HepG2 (cell line): ENCODE results near the gene OGFOD3. TPM values are rescaled to one million over a fixed set of nuclear protein-coding genes. Genes with fewer than 3 reads are reported as not detected.

ENCODE experiments used
- CEBPB ChIP-seq: IDR thresholded peaks from 2 replicates; pipeline ENCODE4 v1.6.1; 2011; ENCODE audit warnings: low read depth, low read length, improper control_type of control experiment, borderline replicate concordance
- DNMT1 ChIP-seq: sonication (generic); formaldehyde crosslinking; IDR thresholded peaks from 2 replicates; pipeline ENCODE4 v1.5.1; 2020; ENCODE audit warnings: mild to moderate bottlenecking, missing genetic modification reagents
- GFI1 ChIP-seq: sonication (generic); formaldehyde crosslinking; IDR thresholded peaks from 2 replicates; pipeline ENCODE4 v1.5.0; 2020; ENCODE audit warnings: missing genetic modification reagents, mild to moderate bottlenecking, borderline replicate concordance
- HOXA7 ChIP-seq: sonication (generic); formaldehyde crosslinking; IDR thresholded peaks from 2 replicates; pipeline ENCODE4 v1.8.1; 2022; ENCODE audit warnings: mild to moderate bottlenecking, missing genetic modification reagents, moderate library complexity
- RARG ChIP-seq: sonication (generic); formaldehyde crosslinking; IDR thresholded peaks from 2 replicates; pipeline ENCODE4 v1.4.0; 2020; ENCODE audit warnings: low read depth, mild to moderate bottlenecking, missing genetic modification reagents
- SRSF9 ChIP-seq: fragments of 200-400 bp; formaldehyde crosslinking; IDR thresholded peaks from 2 replicates; pipeline ENCODE4 v1.6.1; 2018; ENCODE audit warnings: borderline replicate concordance, mild to moderate bottlenecking, low read depth, low read length; ENCODE audit not compliant: insufficient read depth, poor library complexity, severe bottlenecking
- TP53 ChIP-seq: sonication (generic); formaldehyde crosslinking; conservative IDR thresholded peaks from 2 replicates; pipeline ENCODE4 v1.4.0; 2020; ENCODE audit warnings: missing genetic modification reagents
- ZFP37 ChIP-seq: sonication (generic); formaldehyde crosslinking; IDR thresholded peaks from 2 replicates; pipeline ENCODE4 v1.4.0; 2020; ENCODE audit warnings: missing genetic modification reagents, borderline replicate concordance
- ZNF280B ChIP-seq: sonication (generic); formaldehyde crosslinking; IDR thresholded peaks from 2 replicates; pipeline ENCODE4 v1.5.0; 2020; ENCODE audit warnings: missing genetic modification reagents, mild to moderate bottlenecking, borderline replicate concordance
- ZNF3 ChIP-seq: IDR thresholded peaks from 2 replicates; pipeline ENCODE4 v1.7.0; 2017; ENCODE audit warnings: inconsistent platforms
- ZNF333 ChIP-seq: sonication (generic); formaldehyde crosslinking; IDR thresholded peaks from 2 replicates; pipeline ENCODE4 v1.4.0; 2020; ENCODE audit warnings: mild to moderate bottlenecking, missing genetic modification reagents, borderline replicate concordance
- ZNF839 ChIP-seq: sonication (generic); formaldehyde crosslinking; IDR thresholded peaks from 2 replicates; pipeline ENCODE4 v1.4.0; 2020; ENCODE audit warnings: missing genetic modification reagents, mild to moderate bottlenecking, borderline replicate concordance
- ZNF878 ChIP-seq: sonication (generic); formaldehyde crosslinking; IDR thresholded peaks from 2 replicates; pipeline ENCODE4 v1.8.1; 2023; ENCODE audit warnings: mild to moderate bottlenecking, missing genetic modification reagents, moderate library complexity
- ZSCAN22 ChIP-seq: sonication (generic); formaldehyde crosslinking; IDR thresholded peaks from 2 replicates; pipeline ENCODE4 v1.4.0; 2020; ENCODE audit warnings: mild to moderate bottlenecking, missing genetic modification reagents
- polyA plus RNA-seq, 8 experiments: library from polyadenylated mRNA; depleted of rRNA in 3 of 8; stranded (reverse) in 7 of 8; unstranded in 1 of 8; fragments of >200 nt; fragmentation: Illumina TruSeq in 4 of 8; extraction: Trizol in 4 of 8; gene quantifications; 2 replicates each; pipeline versions ENCODE4 v1.2.1 to v1.2.3, GENCODE V29; 2011 to 2016; ENCODE audit warnings: low read depth in 4 of 8, missing spikeins in 1 of 8, mixed read lengths in 1 of 8; ENCODE audit not compliant: insufficient read depth in 1 of 8
- total RNA-seq, 5 experiments: library from RNA; depleted of rRNA; stranded (reverse); fragments of >200 nt; fragmentation: Illumina TruSeq; extraction: Trizol; gene quantifications; 2 replicates each; pipeline ENCODE4 v1.2.3, GENCODE V29; 2016; ENCODE audit warnings: low read depth in 1 of 5
- TF ChIP-seq, protein P1 (sequence below): sonication (generic); formaldehyde crosslinking; IDR thresholded peaks from 2 replicates; pipeline ENCODE4 v1.8.1; 2023; ENCODE audit warnings: missing genetic modification reagents, mild to moderate bottlenecking, borderline replicate concordance
- TF ChIP-seq, protein P2 (sequence below): IDR thresholded peaks from 2 replicates; pipeline ENCODE4 v1.6.1; 2016; ENCODE audit warnings: missing compliant biosample characterization, missing genetic modification reagents, borderline replicate concordance
- TF ChIP-seq, protein P3 (sequence below): sonication (generic); formaldehyde crosslinking; IDR thresholded peaks from 2 replicates; pipeline ENCODE4 v1.5.0; 2020; ENCODE audit warnings: mild to moderate bottlenecking, missing genetic modification reagents, borderline replicate concordance

Gene OGFOD3
- total and polyA plus RNA-seq, 2 of the 13 experiments (the other 11 are each of a cell fraction or from before 2014, with no cell fraction given) = 40.0 to 42.1 TPM

DNA sequence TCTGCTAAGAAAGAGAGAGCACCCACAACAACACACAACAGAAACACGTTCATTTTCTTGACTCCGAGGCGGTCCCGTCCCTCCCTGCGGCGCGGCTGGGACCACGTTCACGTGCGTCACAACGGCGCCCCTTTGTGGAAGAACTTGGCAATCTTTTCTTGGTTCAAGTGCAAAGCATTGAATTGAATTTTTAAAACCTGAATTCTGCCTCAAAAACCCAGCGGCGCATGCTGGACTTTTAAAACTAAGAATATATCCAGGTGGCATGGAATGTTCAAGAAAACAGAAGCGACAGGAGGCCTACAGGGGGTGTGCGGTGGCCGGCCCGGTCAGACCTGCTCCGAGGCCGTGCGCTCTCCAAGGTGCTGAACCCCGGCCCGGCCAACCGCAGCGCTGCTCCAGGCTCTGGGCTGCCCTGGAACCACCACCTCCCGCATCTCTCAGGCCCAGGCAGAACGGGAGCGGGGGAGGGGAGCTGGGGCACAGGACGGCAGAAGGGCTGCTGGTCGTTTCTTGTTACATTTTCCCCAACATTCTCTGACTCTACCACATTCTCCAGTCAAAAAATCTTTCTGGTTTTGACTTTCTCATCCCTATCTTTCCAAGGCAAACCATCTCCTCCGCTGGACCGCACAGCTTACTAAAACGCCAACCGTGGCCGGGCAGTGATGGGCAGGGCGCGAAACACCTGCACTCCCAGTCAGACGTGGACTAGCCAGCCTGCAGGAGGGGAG is 3.7 kb downstream of the OGFOD3 start (continued):
- TF ChIP-seq HOXA7 (CRISPR knock-in tag) = no peak
- peak; percentile 92; the same call in 1 of the 2 replicates for TF ChIP-seq ZFP37 (CRISPR knock-in tag)
- TF ChIP-seq ZNF3 (CRISPR knock-in tag) = no peak
- no peak for TF ChIP-seq SRSF9
- TF ChIP-seq ZSCAN22 (CRISPR knock-in tag) = 0 out of 2 replicates have a peak, but pooled peaks have one; percentile 41
- TF ChIP-seq, protein P1, sequence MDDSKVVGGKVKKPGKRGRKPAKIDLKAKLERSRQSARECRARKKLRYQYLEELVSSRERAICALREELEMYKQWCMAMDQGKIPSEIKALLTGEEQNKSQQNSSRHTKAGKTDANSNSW (CRISPR knock-in tag) = peak; percentile 83; the same call in 1 of the 2 replicates
- TF ChIP-seq ZNF878 (CRISPR knock-in tag) = peak; percentile 90; the same call in 1 of the 2 replicates
- TF ChIP-seq ZNF333 (CRISPR knock-in tag) = peak; percentile 87; the same call in 1 of the 2 replicates
- peak; percentile 40; the same call in 1 of the 2 replicates for TF ChIP-seq ZNF280B (CRISPR knock-in tag)
- TF ChIP-seq DNMT1 = no peak
- no peak for TF ChIP-seq ZNF839 (CRISPR knock-in tag)
- peak; percentile 70; the same call in 1 of the 2 replicates for TF ChIP-seq GFI1
- TF ChIP-seq CEBPB = no peak
- TF ChIP-seq, protein P2, sequence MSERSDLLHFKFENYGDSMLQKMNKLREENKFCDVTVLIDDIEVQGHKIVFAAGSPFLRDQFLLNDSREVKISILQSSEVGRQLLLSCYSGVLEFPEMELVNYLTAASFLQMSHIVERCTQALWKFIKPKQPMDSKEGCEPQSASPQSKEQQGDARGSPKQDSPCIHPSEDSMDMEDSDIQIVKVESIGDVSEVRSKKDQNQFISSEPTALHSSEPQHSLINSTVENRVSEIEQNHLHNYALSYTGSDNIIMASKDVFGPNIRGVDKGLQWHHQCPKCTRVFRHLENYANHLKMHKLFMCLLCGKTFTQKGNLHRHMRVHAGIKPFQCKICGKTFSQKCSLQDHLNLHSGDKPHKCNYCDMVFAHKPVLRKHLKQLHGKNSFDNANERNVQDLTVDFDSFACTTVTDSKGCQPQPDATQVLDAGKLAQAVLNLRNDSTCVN (CRISPR knock-in tag) = peak; percentile 94
- TF ChIP-seq RARG (CRISPR knock-in tag) = no peak
- TF ChIP-seq, protein P3, sequence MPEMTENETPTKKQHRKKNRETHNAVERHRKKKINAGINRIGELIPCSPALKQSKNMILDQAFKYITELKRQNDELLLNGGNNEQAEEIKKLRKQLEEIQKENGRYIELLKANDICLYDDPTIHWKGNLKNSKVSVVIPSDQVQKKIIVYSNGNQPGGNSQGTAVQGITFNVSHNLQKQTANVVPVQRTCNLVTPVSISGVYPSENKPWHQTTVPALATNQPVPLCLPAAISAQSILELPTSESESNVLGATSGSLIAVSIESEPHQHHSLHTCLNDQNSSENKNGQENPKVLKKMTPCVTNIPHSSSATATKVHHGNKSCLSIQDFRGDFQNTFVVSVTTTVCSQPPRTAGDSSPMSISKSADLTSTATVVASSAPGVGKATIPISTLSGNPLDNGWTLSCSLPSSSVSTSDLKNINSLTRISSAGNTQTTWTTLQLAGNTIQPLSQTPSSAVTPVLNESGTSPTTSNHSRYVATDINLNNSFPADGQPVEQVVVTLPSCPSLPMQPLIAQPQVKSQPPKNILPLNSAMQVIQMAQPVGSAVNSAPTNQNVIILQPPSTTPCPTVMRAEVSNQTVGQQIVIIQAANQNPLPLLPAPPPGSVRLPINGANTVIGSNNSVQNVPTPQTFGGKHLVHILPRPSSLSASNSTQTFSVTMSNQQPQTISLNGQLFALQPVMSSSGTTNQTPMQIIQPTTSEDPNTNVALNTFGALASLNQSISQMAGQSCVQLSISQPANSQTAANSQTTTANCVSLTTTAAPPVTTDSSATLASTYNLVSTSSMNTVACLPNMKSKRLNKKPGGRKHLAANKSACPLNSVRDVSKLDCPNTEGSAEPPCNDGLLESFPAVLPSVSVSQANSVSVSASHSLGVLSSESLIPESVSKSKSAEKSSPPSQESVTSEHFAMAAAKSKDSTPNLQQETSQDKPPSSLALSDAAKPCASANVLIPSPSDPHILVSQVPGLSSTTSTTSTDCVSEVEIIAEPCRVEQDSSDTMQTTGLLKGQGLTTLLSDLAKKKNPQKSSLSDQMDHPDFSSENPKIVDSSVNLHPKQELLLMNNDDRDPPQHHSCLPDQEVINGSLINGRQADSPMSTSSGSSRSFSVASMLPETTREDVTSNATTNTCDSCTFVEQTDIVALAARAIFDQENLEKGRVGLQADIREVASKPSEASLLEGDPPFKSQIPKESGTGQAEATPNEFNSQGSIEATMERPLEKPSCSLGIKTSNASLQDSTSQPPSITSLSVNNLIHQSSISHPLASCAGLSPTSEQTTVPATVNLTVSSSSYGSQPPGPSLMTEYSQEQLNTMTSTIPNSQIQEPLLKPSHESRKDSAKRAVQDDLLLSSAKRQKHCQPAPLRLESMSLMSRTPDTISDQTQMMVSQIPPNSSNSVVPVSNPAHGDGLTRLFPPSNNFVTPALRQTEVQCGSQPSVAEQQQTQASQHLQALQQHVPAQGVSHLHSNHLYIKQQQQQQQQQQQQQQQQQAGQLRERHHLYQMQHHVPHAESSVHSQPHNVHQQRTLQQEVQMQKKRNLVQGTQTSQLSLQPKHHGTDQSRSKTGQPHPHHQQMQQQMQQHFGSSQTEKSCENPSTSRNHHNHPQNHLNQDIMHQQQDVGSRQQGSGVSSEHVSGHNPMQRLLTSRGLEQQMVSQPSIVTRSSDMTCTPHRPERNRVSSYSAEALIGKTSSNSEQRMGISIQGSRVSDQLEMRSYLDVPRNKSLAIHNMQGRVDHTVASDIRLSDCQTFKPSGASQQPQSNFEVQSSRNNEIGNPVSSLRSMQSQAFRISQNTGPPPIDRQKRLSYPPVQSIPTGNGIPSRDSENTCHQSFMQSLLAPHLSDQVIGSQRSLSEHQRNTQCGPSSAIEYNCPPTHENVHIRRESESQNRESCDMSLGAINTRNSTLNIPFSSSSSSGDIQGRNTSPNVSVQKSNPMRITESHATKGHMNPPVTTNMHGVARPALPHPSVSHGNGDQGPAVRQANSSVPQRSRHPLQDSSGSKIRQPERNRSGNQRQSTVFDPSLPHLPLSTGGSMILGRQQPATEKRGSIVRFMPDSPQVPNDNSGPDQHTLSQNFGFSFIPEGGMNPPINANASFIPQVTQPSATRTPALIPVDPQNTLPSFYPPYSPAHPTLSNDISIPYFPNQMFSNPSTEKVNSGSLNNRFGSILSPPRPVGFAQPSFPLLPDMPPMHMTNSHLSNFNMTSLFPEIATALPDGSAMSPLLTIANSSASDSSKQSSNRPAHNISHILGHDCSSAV = no peak
- TF ChIP-seq TP53 (CRISPR knock-in tag) = peak; percentile 82
